Hepatocyte (in vitro differentiated cells): Measurements from ENCODE around the gene SHPK. TPM values are rescaled to one million over a fixed set of nuclear protein-coding genes. Genes with fewer than 3 reads are reported as not detected.
A peak's percentile ranks its signal among the peaks of the same experiment; 100 is the strongest.

Experiments used
- DNase-seq: peaks from one replicate; pipeline ENCODE4 v3.0.0-alpha.2; 2016; ENCODE audit warnings: low spot score
- H2AFZ ChIP-seq: fragments of 200-600 bp; sonication (generic); 2 replicates; pipeline ENCODE4 v1.6.0; 2016; ENCODE audit warnings: antibody characterized with exemption, mild to moderate bottlenecking
- H3K27ac ChIP-seq: fragments of 200-600 bp; sonication (generic); 2 replicates; pipeline ENCODE4 v1.5.1; 2016; ENCODE audit warnings: mild to moderate bottlenecking
- H3K27me3 ChIP-seq: fragments of 200-600 bp; sonication (generic); 2 replicates; pipeline ENCODE4 v1.6.1; 2016
- H3K36me3 ChIP-seq: fragments of 200-600 bp; sonication (generic); replicated peaks from 2 replicates; pipeline ENCODE4 v1.5.1; 2016; ENCODE audit warnings: low read depth; ENCODE audit not compliant: insufficient read depth
- H3K4me1 ChIP-seq: fragments of 200-600 bp; sonication (generic); 2 replicates; pipeline ENCODE4 v1.5.1; 2016; ENCODE audit warnings: mild to moderate bottlenecking, moderate library complexity; ENCODE audit not compliant: insufficient read depth
- H3K4me2 ChIP-seq: fragments of 200-600 bp; sonication (generic); 2 replicates; pipeline ENCODE4 v1.6.0; 2016
- H3K4me3 ChIP-seq: fragments of 200-600 bp; sonication (generic); 2 replicates; pipeline ENCODE4 v1.5.1; 2016; ENCODE audit warnings: mild to moderate bottlenecking
- H3K79me2 ChIP-seq: fragments of 200-600 bp; sonication (generic); 2 replicates; pipeline ENCODE4 v1.6.0; 2017; ENCODE audit warnings: mild to moderate bottlenecking
- H3K9me2 ChIP-seq: fragments of 200-600 bp; sonication (generic); replicated peaks from 2 replicates; pipeline ENCODE4 v1.6.0; 2017; ENCODE audit warnings: mild to moderate bottlenecking; ENCODE audit not compliant: insufficient read depth
- H3K9me3 ChIP-seq: fragments of 200-600 bp; sonication (generic); 2 replicates; pipeline ENCODE4 v1.5.1; 2016; ENCODE audit warnings: low read depth, mild to moderate bottlenecking
- H4K20me1 ChIP-seq: fragments of 200-600 bp; sonication (generic); 2 replicates; pipeline ENCODE4 v1.6.0; 2016; ENCODE audit warnings: mild to moderate bottlenecking; ENCODE audit not compliant: insufficient read depth, poor library complexity, severe bottlenecking
- CTCF ChIP-seq: fragments of 200-600 bp; sonication (generic); IDR thresholded peaks from 2 replicates; pipeline ENCODE4 v1.5.1; 2016; ENCODE audit warnings: antibody characterized with exemption, mild to moderate bottlenecking; ENCODE audit not compliant: poor library complexity
- EZH2 ChIP-seq: fragments of 200-600 bp; sonication (generic); IDR thresholded peaks from 2 replicates; pipeline ENCODE4 v1.6.1; 2016; ENCODE audit warnings: antibody characterized with exemption, mild to moderate bottlenecking, borderline replicate concordance
- EZH2phosphoT487 ChIP-seq: fragments of 200-600 bp; sonication (generic); IDR thresholded peaks from one replicate; pipeline ENCODE4 v1.6.1; 2018; ENCODE audit warnings: antibody characterized with exemption, mild to moderate bottlenecking, low read depth, moderate library complexity; ENCODE audit not compliant: unreplicated experiment, severe bottlenecking
- WGBS: methylation state at CpG from one replicate; pipeline ENCODE4 v1.1.6; 2016; ENCODE audit warnings: low lambda C conversion rate; ENCODE audit errors: missing lambda C conversion rate; 5-methylcytosine and 5-hydroxymethylcytosine counted together
- polyA plus RNA-seq: library from polyadenylated mRNA; unstranded; fragments of >200 nt; fragmentation: Nextera tagmentation; extraction: Ambion mirVana; gene quantifications from 2 replicates; pipeline ENCODE4 v1.2.1, GENCODE V29; 2016
- total RNA-seq: library from RNA; depleted of rRNA; stranded (reverse); fragments of >200 nt; gene quantifications from 2 replicates; pipeline ENCODE4 v1.2.3, GENCODE V29; 2014

SHPK gene
- total and polyA plus RNA-seq, 2 experiments from 2014 or later: 9.1 to 14.1 TPM

DNA sequence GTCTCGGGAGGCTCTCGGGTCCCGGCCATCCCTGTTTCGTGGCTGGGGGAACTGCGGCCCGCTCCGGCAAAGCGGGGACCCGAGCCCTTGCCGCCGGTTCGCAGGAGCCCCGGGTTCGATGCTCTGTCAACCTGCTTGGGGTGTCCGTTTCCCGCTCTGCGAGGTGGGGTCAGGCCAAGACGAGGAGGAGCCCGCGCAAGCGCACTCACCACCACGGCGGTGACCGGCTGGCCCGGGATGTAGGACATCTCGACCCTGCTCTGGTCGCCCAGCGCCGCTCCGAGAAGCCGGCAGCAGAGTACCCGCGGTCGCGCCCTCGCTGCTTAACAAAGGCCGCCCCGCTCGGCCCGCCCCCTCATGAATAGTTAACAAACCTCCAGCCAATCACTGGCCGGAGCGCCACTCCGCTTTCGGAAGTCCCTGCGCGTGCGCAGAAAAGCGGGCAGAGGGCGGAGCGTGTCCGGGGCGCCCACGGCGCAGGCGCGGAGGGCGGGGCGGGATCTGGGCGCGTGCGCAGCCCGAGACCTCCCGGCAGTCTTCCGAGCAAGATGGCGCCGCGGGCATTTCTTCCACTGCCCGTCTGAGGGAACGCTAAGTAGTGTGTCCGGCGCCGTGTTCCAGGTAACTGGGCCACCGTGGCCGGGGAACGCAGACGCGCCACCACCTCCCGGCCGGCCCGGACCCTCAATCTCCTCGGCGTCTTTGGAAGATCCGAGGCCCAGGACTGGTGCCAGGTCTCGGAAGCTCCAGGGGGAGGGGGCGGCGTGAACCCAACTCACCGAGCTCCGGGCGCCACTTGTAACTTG lies 32.4 kb upstream of the SHPK start, which contains the start of the genes EMC6 and TAX1BP3:
EMC6 (plus strand) TSS at position 534 of the 806 bp plus-strand sequence. CDS start 335 bp downstream, outside the sequence.
TAX1BP3 (minus strand) TSS at position 300 of the 806 bp plus-strand sequence; CDS start at position 248, 52 bp downstream.
- no peaks in the 10 kb centered on the region for H3K27me3 ChIP-seq
- no peaks in the 10 kb centered on the region for H3K9me3 ChIP-seq
- peak within 1 kb of the TSS; percentile 61 for H2AFZ ChIP-seq
- peak; percentile 100 for DNase-seq
- H3K4me1 ChIP-seq: peaks cover 18% of the 10 kb centered on the region
- H4K20me1 ChIP-seq: peaks cover 34% of the 10 kb centered on the region
- TF ChIP-seq EZH2 (no peak), EZH2phosphoT487 (no peak), CTCF (no peak)
- H3K4me2 ChIP-seq: peak within 1 kb of the TSS; percentile 93
- H3K4me3 ChIP-seq: peak within 1 kb of the TSS; percentile 74
- H3K9me2 ChIP-seq: no peaks in the 10 kb centered on the region
- peak within 1 kb of the TSS; percentile 98 for H3K27ac ChIP-seq
- under 1% methylated on average over 77 of the region's 89 CpGs for whole genome bisulfite sequencing
- H3K36me3 ChIP-seq: no peaks in the 10 kb centered on the region
- H3K79me2 ChIP-seq: peaks cover 58% of the 10 kb centered on the region

GRCh38 chr17:3667366-3668278 lies 31.6 kb upstream of the SHPK start:
- H3K36me3 ChIP-seq: no peaks in the 10 kb centered on the region
- H3K4me3 ChIP-seq: peak overlapping the region; percentile 65

GRCh38 chr17:3666516-3666915 lies 30.5 kb upstream of the SHPK start:
- peak overlapping the region; percentile 98 for H3K27ac ChIP-seq
- WGBS: 91% methylated on average over 6 of the region's 6 CpGs
- peaks cover 56% of the 10 kb centered on the region for H3K79me2 ChIP-seq

More at GRCh38 chr17:3667366-3668278, 31.6 kb upstream of the SHPK start:
- H3K9me3 ChIP-seq: no peaks in the 10 kb centered on the region
- peak overlapping the region; percentile 42 for H2AFZ ChIP-seq
- peak overlapping the region; percentile 98 for H3K27ac ChIP-seq
- no peak for TF ChIP-seq EZH2phosphoT487
- no peak for TF ChIP-seq CTCF
- TF ChIP-seq EZH2: no peak
- peaks cover 58% of the 10 kb centered on the region for H3K79me2 ChIP-seq
- H3K27me3 ChIP-seq: no peaks in the 10 kb centered on the region
- 2% methylated on average over 32 of the region's 39 CpGs for WGBS
- H3K9me2 ChIP-seq: no peaks in the 10 kb centered on the region
- peaks cover 34% of the 10 kb centered on the region for H4K20me1 ChIP-seq
- peak; percentile 97 for DNase-seq
- peak overlapping the region; percentile 91 for H3K4me2 ChIP-seq
- H3K4me1 ChIP-seq: peaks cover 18% of the 10 kb centered on the region

More at GRCh38 chr17:3666516-3666915, 30.5 kb upstream of the SHPK start:
- H3K4me1 ChIP-seq: peaks cover 18% of the 10 kb centered on the region
- H3K9me2 ChIP-seq: no peaks in the 10 kb centered on the region
- no peak overlapping the region for H3K4me3 ChIP-seq
- H3K36me3 ChIP-seq: no peaks in the 10 kb centered on the region
- peak overlapping the region; percentile 91 for H3K4me2 ChIP-seq
- H3K27me3 ChIP-seq: no peaks in the 10 kb centered on the region
- peaks cover 34% of the 10 kb centered on the region for H4K20me1 ChIP-seq
- DNase-seq: no peak
- H2AFZ ChIP-seq: no peak overlapping the region
- TF ChIP-seq EZH2phosphoT487: no peak
- TF ChIP-seq EZH2: no peak
- TF ChIP-seq CTCF: no peak
- no peaks in the 10 kb centered on the region for H3K9me3 ChIP-seq
